Spleen (tissue), 11 donors: ENCODE results near the gene GABRG3. TPM values are rescaled to one million over a fixed set of nuclear protein-coding genes. Genes with fewer than 3 reads are reported as not detected.

ENCODE experiments used
- DNase-seq: peaks from one replicate; pipeline ENCODE4 v3.0.0-alpha.2; 2020
- H3K27ac ChIP-seq, 8 donors: fragments of 200-600 bp; sonication (generic) in 7 of 8; 1 replicate in 4 of 8; 2 replicates in 4 of 8; pipeline versions ENCODE4 v1.5.0 to v1.8.0; 2016 to 2021; ENCODE audit warnings: inconsistent platforms in 4 of 8, mild to moderate bottlenecking in 4 of 8, moderate library complexity in 1 of 8
- H3K27me3 ChIP-seq, 7 donors: fragments of 200-600 bp; sonication (generic) in 6 of 7; replicated peaks in 1 of 7; 1 replicate in 4 of 7; 2 replicates in 3 of 7; pipeline versions ENCODE4 v1.5.0 to v1.8.0; 2016 to 2021; ENCODE audit warnings: inconsistent platforms in 3 of 7, mild to moderate bottlenecking in 1 of 7
- H3K36me3 ChIP-seq, 6 donors: fragments of 200-600 bp; sonication (generic) in 5 of 6; 1 replicate in 4 of 6; 2 replicates in 2 of 6; pipeline versions ENCODE4 v1.5.0 to v1.8.0; 2016 to 2021; ENCODE audit warnings: inconsistent platforms in 2 of 6
- H3K4me1 ChIP-seq, 6 donors: fragments of 200-600 bp; sonication (generic) in 5 of 6; 1 replicate in 3 of 6; 2 replicates in 3 of 6; pipeline versions ENCODE4 v1.5.0 to v1.8.0; 2016 to 2021; ENCODE audit warnings: inconsistent platforms in 3 of 6
- H3K4me3 ChIP-seq, 8 donors: fragments of 200-600 bp; sonication (generic) in 7 of 8; 1 replicate in 4 of 8; 2 replicates in 4 of 8; pipeline versions ENCODE4 v1.5.0 to v1.8.0; 2016 to 2021; ENCODE audit warnings: inconsistent platforms in 4 of 8, mild to moderate bottlenecking in 4 of 8, moderate library complexity in 2 of 8
- H3K9me3 ChIP-seq, 8 donors: fragments of 200-600 bp; sonication (generic) in 7 of 8; 1 replicate in 4 of 8; 2 replicates in 4 of 8; pipeline versions ENCODE4 v1.5.0 to v1.8.0; 2016 to 2021; ENCODE audit warnings: inconsistent platforms in 4 of 8
- POLR2A ChIP-seq, 3 donors: fragments of 450-650 bp; IDR thresholded peaks; one replicate each; pipeline ENCODE4 v1.5.1; 2017; ENCODE audit warnings: antibody characterized with exemption in 3 of 3, mild to moderate bottlenecking in 1 of 3
- POLR2AphosphoS5 ChIP-seq, 3 donors: sonication (generic); formaldehyde crosslinking; IDR thresholded peaks; one replicate each; pipeline ENCODE4 v1.5.1; 2017; ENCODE audit warnings: antibody characterized with exemption in 3 of 3
- WGBS, 5 donors: extraction: QIAGEN DNeasy Blood & Tissue Kit in 3 of 5; methylation state at CpG; one replicate each; pipeline versions ENCODE4 v1.1.5 to v1.1.7; 2013 to 2018; 5-methylcytosine and 5-hydroxymethylcytosine counted together
- intact Hi-C: fragments of 100-400 bp; cut with DNase I; formaldehyde crosslinking; loops from one replicate; pipeline ENCODE4 v1.15.0; 2023; ENCODE audit warnings: low total_unique reads
- polyA plus RNA-seq, 3 donors: library from polyadenylated mRNA; stranded (reverse); fragments of 200-250 nt; gene quantifications; one replicate each; pipeline ENCODE4 v1.2.1, GENCODE V29; 2013
- total RNA-seq, 7 donors: library from RNA; depleted of rRNA in 3 of 7; stranded (reverse); fragments of >200 nt in 3 of 7; fragmentation: NEBNext Ultra II Directional in 4 of 7; extraction: Animal tissue kit (Norgen Biotek cat#: 25700) in 4 of 7; gene quantifications; one replicate each; pipeline versions ENCODE4 v1.1.0 to v1.2.1, GENCODE V29; 2016 to 2021
- TF ChIP-seq, protein P1 (sequence below), 11 experiments: fragments of 200-600 bp in 7 of 11; fragments of 450-650 bp in 4 of 11; sonication (generic) in 4 of 11; IDR thresholded peaks in 8 of 11; conservative IDR thresholded peaks in 3 of 11; 1 replicate in 7 of 11; 2 replicates in 4 of 11; pipeline versions ENCODE4 v1.4.0 to v1.8.0; 2016 to 2021; ENCODE audit warnings: antibody characterized with exemption in 11 of 11, inconsistent platforms in 4 of 11, mild to moderate bottlenecking in 1 of 11
- donor health status: healthy with polysubstance abuse.
- donor health status: DM: no; HTN: no; CAD: no; lungs with moderate emphysema.
- donor health status: DM: no; HTN: no; CAD: no.
- donor health status: Bipolar disorder and iron deficiency.
- donor health status: healthy.
- donor health status: DM: no; HTN: no; CAD: no.
- donor health status: DM: yes; HTN: yes; CAD: no.

Gene GABRG3
- total and polyA plus RNA-seq, 10 donors, result 0.14 to 19.6 (median 1.6) TPM

DNA sequence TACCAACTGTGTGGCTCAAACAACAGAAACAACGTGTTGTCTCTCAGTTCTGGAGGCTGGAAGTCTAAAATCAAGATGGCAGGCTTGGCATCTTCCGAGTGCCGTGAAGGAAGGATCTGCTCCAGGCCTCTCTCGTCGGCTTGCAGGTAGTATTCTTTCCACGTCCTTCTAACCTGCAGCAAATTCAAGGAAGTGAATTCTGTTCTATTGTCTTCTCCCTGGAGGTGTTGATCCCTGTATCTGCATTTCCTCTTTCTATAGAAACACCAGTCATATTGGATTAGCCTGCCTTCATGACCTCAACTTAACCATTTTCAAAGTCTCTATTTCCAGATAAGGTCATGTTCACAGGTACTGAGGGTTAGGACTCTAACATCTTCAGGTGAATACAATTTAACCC lies 512.1 kb downstream of the GABRG3 start:
- WGBS, 5 donors, result 76 to 79% (median 77%) methylated on average over 6 of the region's 6 CpGs
- H3K36me3 ChIP-seq, result no peaks in the 10 kb centered on the region
- TF ChIP-seq POLR2AphosphoS5 (IDR thresholded peaks at IDR 0.05) (no peak), POLR2A (IDR thresholded peaks at IDR 0.05) (no peak)
- TF ChIP-seq, protein P1, sequence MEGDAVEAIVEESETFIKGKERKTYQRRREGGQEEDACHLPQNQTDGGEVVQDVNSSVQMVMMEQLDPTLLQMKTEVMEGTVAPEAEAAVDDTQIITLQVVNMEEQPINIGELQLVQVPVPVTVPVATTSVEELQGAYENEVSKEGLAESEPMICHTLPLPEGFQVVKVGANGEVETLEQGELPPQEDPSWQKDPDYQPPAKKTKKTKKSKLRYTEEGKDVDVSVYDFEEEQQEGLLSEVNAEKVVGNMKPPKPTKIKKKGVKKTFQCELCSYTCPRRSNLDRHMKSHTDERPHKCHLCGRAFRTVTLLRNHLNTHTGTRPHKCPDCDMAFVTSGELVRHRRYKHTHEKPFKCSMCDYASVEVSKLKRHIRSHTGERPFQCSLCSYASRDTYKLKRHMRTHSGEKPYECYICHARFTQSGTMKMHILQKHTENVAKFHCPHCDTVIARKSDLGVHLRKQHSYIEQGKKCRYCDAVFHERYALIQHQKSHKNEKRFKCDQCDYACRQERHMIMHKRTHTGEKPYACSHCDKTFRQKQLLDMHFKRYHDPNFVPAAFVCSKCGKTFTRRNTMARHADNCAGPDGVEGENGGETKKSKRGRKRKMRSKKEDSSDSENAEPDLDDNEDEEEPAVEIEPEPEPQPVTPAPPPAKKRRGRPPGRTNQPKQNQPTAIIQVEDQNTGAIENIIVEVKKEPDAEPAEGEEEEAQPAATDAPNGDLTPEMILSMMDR (IDR thresholded peaks at IDR 0.05 in 8 of 11, conservative IDR thresholded peaks at IDR 0.05 in 3 of 11), result no peak
- no peak overlapping the region for H3K27ac ChIP-seq
- no peaks in the 10 kb centered on the region for H3K27me3 ChIP-seq
- no peaks in the 10 kb centered on the region for H3K4me1 ChIP-seq
- DNase-seq, result no peak
- peaks cover 0 to 42% (median 7%) of the 10 kb centered on the region in 8 donors for H3K9me3 ChIP-seq
- no peak overlapping the region for H3K4me3 ChIP-seq
- intact Hi-C loops, result no loop called here

DNA sequence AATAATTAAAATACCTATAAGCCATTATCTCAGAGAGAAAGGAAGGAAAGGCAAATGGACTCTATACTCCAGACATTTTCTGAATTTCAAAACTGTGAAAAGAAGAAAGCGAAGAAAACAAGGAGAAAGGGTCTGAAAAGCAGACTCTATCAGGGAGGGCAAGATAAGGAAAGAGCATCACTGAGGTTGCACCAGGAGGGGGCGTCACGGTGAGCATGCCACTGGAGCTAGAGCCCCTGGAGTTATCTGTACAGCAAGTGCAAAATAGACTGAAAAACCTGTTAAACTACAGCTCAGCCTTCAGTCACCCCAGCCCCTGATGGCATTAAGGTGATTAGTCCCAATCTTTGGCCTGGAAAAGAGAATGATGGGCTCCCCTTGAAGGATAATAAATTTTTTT lies 514.3 kb downstream of the GABRG3 start:
- TF ChIP-seq POLR2AphosphoS5 (IDR thresholded peaks at IDR 0.05) (no peak), POLR2A (IDR thresholded peaks at IDR 0.05) (no peak)
- TF ChIP-seq, protein P1 (IDR thresholded peaks at IDR 0.05 in 8 of 11, conservative IDR thresholded peaks at IDR 0.05 in 3 of 11), result no peak
- intact Hi-C loops, result no loop called here
- Histone ChIP-seq H3K4me3 (no peak overlapping the region), H3K4me1 (no peaks in the 10 kb centered on the region), H3K27ac (no peak overlapping the region), H3K36me3 (no peaks in the 10 kb centered on the region), H3K27me3 (no peaks in the 10 kb centered on the region), H3K9me3 (peaks cover 0 to 40% (median 9%) of the 10 kb centered on the region in 8 donors)
- 83 to 89% (median 85%) methylated on average over 3 of the region's 3 CpGs for WGBS, 5 donors
- no peak for DNase-seq

DNA sequence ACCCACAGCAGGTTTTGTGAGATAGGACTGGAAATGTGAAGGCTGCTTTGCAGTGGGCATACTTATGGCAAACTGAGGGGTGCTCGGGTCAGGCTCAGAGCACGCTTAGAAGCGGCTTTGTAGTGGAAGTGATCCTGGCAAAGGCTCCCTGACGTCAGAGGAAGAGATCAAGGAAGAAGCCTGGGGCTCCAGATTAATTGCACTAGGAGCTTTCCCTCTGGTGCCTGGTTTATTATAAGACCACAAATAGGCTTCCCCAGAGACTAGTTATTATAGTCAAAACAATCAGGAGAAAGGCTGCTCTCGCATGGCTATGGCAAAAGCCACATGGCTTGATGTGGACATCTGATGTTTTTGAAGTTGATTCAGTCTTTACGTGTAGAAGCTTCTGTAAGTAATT lies 515.1 kb downstream of the GABRG3 start:
- intact Hi-C loops, result no loop called here
- 59 to 69% (median 65%) methylated on average over 6 of the region's 6 CpGs for WGBS, 5 donors
- Histone ChIP-seq H3K27me3 (no peaks in the 10 kb centered on the region), H3K4me3 (no peak overlapping the region), H3K9me3 (peaks cover 0 to 45% (median 9%) of the 10 kb centered on the region in 8 donors), H3K27ac (no peak overlapping the region), H3K4me1 (no peaks in the 10 kb centered on the region), H3K36me3 (no peaks in the 10 kb centered on the region)
- no peak for DNase-seq
- TF ChIP-seq POLR2AphosphoS5 (IDR thresholded peaks at IDR 0.05) (no peak), POLR2A (IDR thresholded peaks at IDR 0.05) (no peak)
- TF ChIP-seq, protein P1 (IDR thresholded peaks at IDR 0.05 in 8 of 11, conservative IDR thresholded peaks at IDR 0.05 in 3 of 11), result no peak

DNA sequence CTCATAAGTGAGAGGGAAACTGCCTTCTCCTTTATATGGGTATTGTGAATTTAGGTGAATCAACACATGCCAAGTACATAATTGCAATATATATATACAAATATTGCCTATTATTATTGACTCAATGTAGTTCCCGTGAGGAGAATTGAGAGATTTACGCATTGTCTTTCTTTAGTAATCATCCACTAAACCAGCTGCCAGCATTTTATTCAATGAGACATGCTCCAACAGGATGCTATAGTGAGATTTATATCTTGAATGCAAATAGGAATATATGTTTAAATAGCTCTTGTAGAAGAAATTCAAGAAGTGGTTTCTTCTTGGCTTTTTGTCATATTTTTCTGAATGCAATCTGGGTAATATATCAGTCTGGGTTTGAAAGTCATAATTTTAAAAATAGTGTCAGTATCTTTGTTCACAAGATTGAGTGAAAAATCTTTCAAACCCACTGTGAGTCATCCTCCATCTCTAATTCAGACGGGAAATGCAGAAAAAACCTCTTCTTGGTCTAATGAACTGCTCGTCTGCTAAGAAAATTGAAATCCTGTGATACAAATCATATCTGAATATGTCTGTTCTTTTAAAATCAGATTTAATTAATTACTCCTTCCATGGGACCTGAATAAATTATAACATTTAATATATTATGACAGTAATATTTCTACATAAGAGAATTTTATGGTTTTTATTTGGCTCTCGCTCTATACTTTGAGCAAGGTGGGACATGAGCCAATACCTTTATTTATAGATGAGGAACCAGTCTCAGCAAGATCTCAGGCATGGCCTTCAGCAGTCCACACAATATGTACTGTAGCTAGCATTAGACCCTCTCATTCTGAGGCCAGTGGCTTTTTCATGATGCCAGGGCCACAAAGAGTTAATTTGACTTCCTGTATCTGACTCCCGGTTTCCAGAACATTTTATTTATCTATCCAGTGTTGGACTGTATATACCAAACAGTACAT lies 516.0 kb downstream of the GABRG3 start:
- H3K4me3 ChIP-seq, result no peak overlapping the region
- intact Hi-C loops, result no loop called here
- peaks cover 0 to 47% (median 8%) of the 10 kb centered on the region in 8 donors for H3K9me3 ChIP-seq
- no peak for DNase-seq
- H3K27ac ChIP-seq, result no peak overlapping the region
- 60 to 71% (median 68%) methylated on average over 6 of the region's 6 CpGs for WGBS, 5 donors
- H3K27me3 ChIP-seq, result no peaks in the 10 kb centered on the region
- no peaks in the 10 kb centered on the region for H3K4me1 ChIP-seq
- TF ChIP-seq, protein P1 (IDR thresholded peaks at IDR 0.05 in 8 of 11, conservative IDR thresholded peaks at IDR 0.05 in 3 of 11), result no peak
- TF ChIP-seq POLR2A (IDR thresholded peaks at IDR 0.05), result no peak
- no peak for TF ChIP-seq POLR2AphosphoS5 (IDR thresholded peaks at IDR 0.05)
- no peaks in the 10 kb centered on the region for H3K36me3 ChIP-seq
